C4-2B (cell line): ENCODE measurements around the gene ITSN1.

Experiments
- ZFX ChIP-seq: fragments of 450-650 bp; IDR thresholded peaks from 2 replicates; pipeline ENCODE4 v1.6.1; 2017
- TF ChIP-seq, protein P1 (sequence below): fragments of 450-650 bp; conservative IDR thresholded peaks from 2 replicates; pipeline ENCODE4 v1.5.1; 2017; ENCODE audit warnings: mild to moderate bottlenecking

DNA sequence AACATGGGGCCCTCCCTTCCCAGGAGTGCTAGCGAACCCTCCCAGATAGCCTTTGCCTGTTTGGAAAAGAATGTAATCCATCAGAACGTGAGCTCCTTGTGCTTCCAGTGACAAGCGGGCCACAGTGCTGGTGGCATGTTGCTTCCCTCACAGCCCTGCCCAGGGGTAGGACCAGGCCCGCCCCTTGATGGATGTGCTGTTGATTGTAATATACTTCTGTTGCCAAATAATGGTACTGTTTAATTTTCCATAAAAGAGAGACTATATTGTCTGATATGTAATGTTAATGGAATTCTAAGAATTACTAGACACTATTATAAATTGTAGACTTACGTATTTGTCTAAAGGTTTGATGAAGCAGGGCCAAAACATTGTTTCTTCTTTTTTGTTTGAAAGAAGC is 256.9 kb downstream of the ITSN1 start:
- TF ChIP-seq, protein P1, sequence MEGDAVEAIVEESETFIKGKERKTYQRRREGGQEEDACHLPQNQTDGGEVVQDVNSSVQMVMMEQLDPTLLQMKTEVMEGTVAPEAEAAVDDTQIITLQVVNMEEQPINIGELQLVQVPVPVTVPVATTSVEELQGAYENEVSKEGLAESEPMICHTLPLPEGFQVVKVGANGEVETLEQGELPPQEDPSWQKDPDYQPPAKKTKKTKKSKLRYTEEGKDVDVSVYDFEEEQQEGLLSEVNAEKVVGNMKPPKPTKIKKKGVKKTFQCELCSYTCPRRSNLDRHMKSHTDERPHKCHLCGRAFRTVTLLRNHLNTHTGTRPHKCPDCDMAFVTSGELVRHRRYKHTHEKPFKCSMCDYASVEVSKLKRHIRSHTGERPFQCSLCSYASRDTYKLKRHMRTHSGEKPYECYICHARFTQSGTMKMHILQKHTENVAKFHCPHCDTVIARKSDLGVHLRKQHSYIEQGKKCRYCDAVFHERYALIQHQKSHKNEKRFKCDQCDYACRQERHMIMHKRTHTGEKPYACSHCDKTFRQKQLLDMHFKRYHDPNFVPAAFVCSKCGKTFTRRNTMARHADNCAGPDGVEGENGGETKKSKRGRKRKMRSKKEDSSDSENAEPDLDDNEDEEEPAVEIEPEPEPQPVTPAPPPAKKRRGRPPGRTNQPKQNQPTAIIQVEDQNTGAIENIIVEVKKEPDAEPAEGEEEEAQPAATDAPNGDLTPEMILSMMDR: no peak
- no peak for TF ChIP-seq ZFX
